Measurements from ENCODE around the gene C17orf67. TPM values are rescaled to one million over a fixed set of nuclear protein-coding genes. Genes with fewer than 3 reads are reported as not detected.

The C17orf67 gene
- total RNA-seq, 4 donors from 2014 or later: 0.24 to 1.2 (median 1.2) TPM

GRCh38 chr17:56774650-56775049 is 59.1 kb downstream of the C17orf67 start:
- no peak for TF ChIP-seq CTCF (IDR thresholded peaks at IDR 0.05)
- no peak for TF ChIP-seq POLR2A (IDR thresholded peaks at IDR 0.05)
- Histone ChIP-seq H3K27ac (no peak overlapping the region), H3K27me3 (no peaks in the 10 kb centered on the region), H3K4me3 (replicated peaks in 1 of 3) (no peak overlapping the region), H3K9me3 (no peaks in the 10 kb centered on the region), H3K36me3 (no peaks in the 10 kb centered on the region), H3K4me1 (no peaks in the 10 kb centered on the region)
- 81 to 84% methylated on average over 2 of the region's 2 CpGs for WGBS, 2 donors
- no peak for DNase-seq
- intact Hi-C loops (cut with DNase I): no loop called here

- DNase-seq: no peak
- Histone ChIP-seq H3K36me3 (no peaks in the 10 kb centered on the region), H3K27ac (no peak overlapping the region), H3K4me3 (replicated peaks in 1 of 3) (no peak overlapping the region), H3K9me3 (no peaks in the 10 kb centered on the region), H3K27me3 (no peaks in the 10 kb centered on the region), H3K4me1 (no peaks in the 10 kb centered on the region)
- 69 to 83% methylated on average over 3 of the region's 3 CpGs for WGBS, 2 donors
- no peak for TF ChIP-seq POLR2A (IDR thresholded peaks at IDR 0.05)
- TF ChIP-seq CTCF (IDR thresholded peaks at IDR 0.05): no peak
- intact Hi-C loops (cut with DNase I): no loop called here
These were observed 60.6 kb downstream of the C17orf67 start for GRCh38 chr17:56773124-56773523.

- no peak for DNase-seq
- intact Hi-C loops (cut with DNase I): no loop called here
- Histone ChIP-seq H3K36me3 (no peaks in the 10 kb centered on the region), H3K4me3 (replicated peaks in 1 of 3) (no peak overlapping the region), H3K9me3 (no peaks in the 10 kb centered on the region), H3K4me1 (no peaks in the 10 kb centered on the region), H3K27ac (no peak overlapping the region), H3K27me3 (no peaks in the 10 kb centered on the region)
- WGBS, 2 donors: 66 to 72% methylated on average over 8 of the region's 8 CpGs
- TF ChIP-seq POLR2A (IDR thresholded peaks at IDR 0.05): no peak
- TF ChIP-seq CTCF (IDR thresholded peaks at IDR 0.05): no peak
These were observed 61.3 kb downstream of the C17orf67 start for GRCh38 chr17:56772442-56772841.

- TF ChIP-seq CTCF (IDR thresholded peaks at IDR 0.05) (no peak), POLR2A (IDR thresholded peaks at IDR 0.05) (no peak)
- DNase-seq: no peak
These were observed 61.7 kb downstream of the C17orf67 start for GRCh38 chr17:56771975-56772374.

GRCh38 chr17:56771563-56771962 is 62.2 kb downstream of the C17orf67 start:
- Histone ChIP-seq H3K27me3 (no peaks in the 10 kb centered on the region), H3K4me1 (no peaks in the 10 kb centered on the region), H3K9me3 (no peaks in the 10 kb centered on the region), H3K4me3 (replicated peaks in 1 of 3) (no peak overlapping the region), H3K36me3 (no peaks in the 10 kb centered on the region), H3K27ac (no peak overlapping the region)
- TF ChIP-seq CTCF (IDR thresholded peaks at IDR 0.05) (no peak), POLR2A (IDR thresholded peaks at IDR 0.05) (no peak)
- intact Hi-C loops (cut with DNase I): no loop called here
- no peak for DNase-seq
- 69 to 74% methylated on average over 2 of the region's 2 CpGs for WGBS, 2 donors

More at GRCh38 chr17:56771975-56772374, 61.7 kb downstream of the C17orf67 start:
- WGBS, 2 donors: 80 to 88% methylated on average over 4 of the region's 4 CpGs
- Histone ChIP-seq H3K27me3 (no peaks in the 10 kb centered on the region), H3K4me3 (replicated peaks in 1 of 3) (no peak overlapping the region), H3K4me1 (no peaks in the 10 kb centered on the region), H3K9me3 (no peaks in the 10 kb centered on the region), H3K27ac (no peak overlapping the region), H3K36me3 (no peaks in the 10 kb centered on the region)
- intact Hi-C loops (cut with DNase I): no loop called here
